Calu3 (cell line): ENCODE results near the gene LMTK2. TPM values are rescaled to one million over a fixed set of nuclear protein-coding genes. Genes with fewer than 3 reads are reported as not detected.

Source experiments
- BruUV-seq: library from RNA; stranded (reverse); fragments of 400-500 nt; replicated peaks from 2 replicates; lab custom pipeline; 2021; lab: Mats Ljungman, UMichigan
- CTCF ChIA-PET: fragments of 300-600 bp; sonication (Branson Sonifier 250); formaldehyde crosslinking; loops from one replicate; lab custom pipeline; 2022; ENCODE audit warnings: antibody characterized with exemption; lab: Charles Lee
- DNase-seq: peaks from one replicate; pipeline ENCODE4 v3.0.0; 2022
- H3K27ac Mint-ChIP-seq: one replicate; pipeline ENCODE4 v1.8.0; 2022; ENCODE audit warnings: mixed read lengths; ENCODE audit not compliant: unreplicated experiment
- H3K27me3 Mint-ChIP-seq: one replicate; pipeline ENCODE4 v1.8.0; 2022; ENCODE audit warnings: mixed read lengths; ENCODE audit not compliant: unreplicated experiment
- H3K36me3 Mint-ChIP-seq: one replicate; pipeline ENCODE4 v1.8.0; 2022; ENCODE audit warnings: mild to moderate bottlenecking, moderate library complexity, mixed read lengths; ENCODE audit not compliant: insufficient read depth, unreplicated experiment
- H3K4me1 Mint-ChIP-seq: one replicate; pipeline ENCODE4 v1.8.0; 2022; ENCODE audit warnings: mild to moderate bottlenecking, low read depth, mixed read lengths; ENCODE audit not compliant: unreplicated experiment
- H3K4me3 Mint-ChIP-seq: one replicate; pipeline ENCODE4 v1.8.0; 2022; ENCODE audit warnings: mild to moderate bottlenecking, low read depth, moderate library complexity, mixed read lengths; ENCODE audit not compliant: unreplicated experiment
- H3K9me3 Mint-ChIP-seq: one replicate; pipeline ENCODE4 v1.8.0; 2022; ENCODE audit warnings: low read depth, mixed read lengths; ENCODE audit not compliant: unreplicated experiment
- intact Hi-C: fragments of 100-400 bp; cut with micrococcal nuclease; formaldehyde crosslinking; loops from one replicate; pipeline ENCODE4 v1.10.0; 2022; ENCODE audit not compliant: unreplicated experiment
- total RNA-seq: library from RNA; stranded (reverse); gene quantifications from 2 replicates; pipeline ENCODE4 v1.2.3, GENCODE V29; 2022
- TF ChIP-seq, protein P1 (sequence below): fragments of 200-600 bp; IDR thresholded peaks from one replicate; pipeline ENCODE4 v1.8.0; 2022; ENCODE audit warnings: antibody characterized with exemption; ENCODE audit not compliant: unreplicated experiment

The LMTK2 gene
- total RNA-seq, 1 experiment from 2014 or later = 29.9 TPM

DNA sequence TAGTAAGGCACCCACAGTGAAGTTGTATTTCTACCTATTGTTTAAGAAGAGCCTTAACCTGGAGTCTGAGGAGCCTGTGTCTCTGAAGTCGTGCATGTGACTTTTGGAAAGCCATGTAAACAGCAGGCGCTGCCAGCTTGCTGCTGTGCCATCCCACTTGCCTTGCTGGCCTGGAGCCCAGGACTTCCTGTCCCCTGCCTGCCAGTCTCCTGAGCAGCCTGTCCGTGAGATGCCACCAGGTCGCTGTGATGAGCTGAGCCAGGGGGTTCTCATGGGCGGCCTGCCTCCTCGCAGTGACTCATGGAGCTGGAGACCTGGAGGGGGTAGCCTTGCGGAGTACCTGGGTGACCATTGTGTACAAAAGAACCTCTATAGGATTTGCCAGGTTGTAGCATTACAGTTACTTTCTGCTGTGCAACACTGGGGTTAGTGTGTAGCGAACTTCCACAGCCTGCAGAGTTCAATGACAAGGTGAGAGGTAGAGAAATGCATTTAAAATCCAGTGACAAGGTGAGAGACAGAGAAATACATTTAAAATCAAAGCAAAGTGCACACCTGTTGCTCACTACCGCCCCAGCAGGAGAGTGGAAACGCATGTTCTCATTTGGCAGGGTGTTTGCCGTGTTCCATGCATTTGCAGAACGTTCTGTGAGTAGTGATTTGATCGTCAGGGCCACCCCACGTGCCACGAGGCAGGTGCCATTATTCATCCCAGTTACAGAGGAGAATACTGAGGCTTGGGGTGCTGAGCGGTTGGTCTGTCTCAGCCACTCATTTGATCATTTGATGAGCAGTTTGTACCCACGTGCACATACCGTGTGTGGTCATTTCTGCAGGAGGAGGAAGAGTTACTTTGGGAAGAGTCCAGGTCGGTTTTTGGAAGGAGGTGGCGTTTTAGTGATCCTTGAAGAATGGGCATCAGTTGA lies 67.9 kb downstream of the LMTK2 start:
- Mint-ChIP-seq H3K9me3 (no peaks in the 10 kb centered on the region), H3K36me3 (no peaks in the 10 kb centered on the region), H3K4me3 (no peak overlapping the region), H3K27me3 (no peaks in the 10 kb centered on the region), H3K27ac (no peak overlapping the region), H3K4me1 (no peaks in the 10 kb centered on the region)
- intact Hi-C loops = no loop called here
- no TSS peak for BruUV-seq
- no peak for DNase-seq
- TF ChIP-seq, protein P1, sequence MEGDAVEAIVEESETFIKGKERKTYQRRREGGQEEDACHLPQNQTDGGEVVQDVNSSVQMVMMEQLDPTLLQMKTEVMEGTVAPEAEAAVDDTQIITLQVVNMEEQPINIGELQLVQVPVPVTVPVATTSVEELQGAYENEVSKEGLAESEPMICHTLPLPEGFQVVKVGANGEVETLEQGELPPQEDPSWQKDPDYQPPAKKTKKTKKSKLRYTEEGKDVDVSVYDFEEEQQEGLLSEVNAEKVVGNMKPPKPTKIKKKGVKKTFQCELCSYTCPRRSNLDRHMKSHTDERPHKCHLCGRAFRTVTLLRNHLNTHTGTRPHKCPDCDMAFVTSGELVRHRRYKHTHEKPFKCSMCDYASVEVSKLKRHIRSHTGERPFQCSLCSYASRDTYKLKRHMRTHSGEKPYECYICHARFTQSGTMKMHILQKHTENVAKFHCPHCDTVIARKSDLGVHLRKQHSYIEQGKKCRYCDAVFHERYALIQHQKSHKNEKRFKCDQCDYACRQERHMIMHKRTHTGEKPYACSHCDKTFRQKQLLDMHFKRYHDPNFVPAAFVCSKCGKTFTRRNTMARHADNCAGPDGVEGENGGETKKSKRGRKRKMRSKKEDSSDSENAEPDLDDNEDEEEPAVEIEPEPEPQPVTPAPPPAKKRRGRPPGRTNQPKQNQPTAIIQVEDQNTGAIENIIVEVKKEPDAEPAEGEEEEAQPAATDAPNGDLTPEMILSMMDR = no peak
- CTCF ChIA-PET = no interaction called here

DNA sequence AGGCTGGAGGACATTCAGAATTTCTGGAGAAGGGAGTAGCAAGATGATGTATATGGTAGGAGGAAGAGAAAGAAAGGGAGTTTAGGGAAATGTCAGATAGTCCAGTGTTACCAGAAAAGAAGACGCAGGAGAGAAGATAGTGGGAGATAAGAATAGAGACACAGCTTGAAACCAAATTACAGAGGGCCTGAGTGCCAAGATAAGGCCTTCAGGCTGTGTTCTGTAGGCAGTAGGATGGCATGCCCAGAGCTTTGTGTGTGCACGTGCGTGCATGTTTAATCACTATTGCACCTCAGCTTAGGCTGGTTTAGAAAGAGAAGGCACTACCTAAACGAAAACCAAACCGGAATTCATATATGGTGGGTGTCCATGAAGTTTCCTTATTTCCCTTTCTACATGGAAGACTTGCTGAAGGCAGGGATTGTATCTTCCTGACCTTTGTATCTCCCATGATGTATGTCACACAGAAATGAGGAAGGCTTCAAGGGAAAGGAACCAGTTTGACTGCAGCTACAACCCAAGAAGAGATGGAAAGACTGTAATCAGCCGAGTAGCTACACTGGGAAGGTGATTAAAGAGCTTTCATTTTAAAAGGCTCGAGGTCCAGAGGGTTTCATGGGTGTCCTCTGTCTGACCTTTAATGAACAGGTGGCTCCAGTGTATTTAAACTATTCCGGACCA lies 68.7 kb downstream of the LMTK2 start:
- H3K27me3 Mint-ChIP-seq = no peaks in the 10 kb centered on the region
- CTCF ChIA-PET = no interaction called here

DNA sequence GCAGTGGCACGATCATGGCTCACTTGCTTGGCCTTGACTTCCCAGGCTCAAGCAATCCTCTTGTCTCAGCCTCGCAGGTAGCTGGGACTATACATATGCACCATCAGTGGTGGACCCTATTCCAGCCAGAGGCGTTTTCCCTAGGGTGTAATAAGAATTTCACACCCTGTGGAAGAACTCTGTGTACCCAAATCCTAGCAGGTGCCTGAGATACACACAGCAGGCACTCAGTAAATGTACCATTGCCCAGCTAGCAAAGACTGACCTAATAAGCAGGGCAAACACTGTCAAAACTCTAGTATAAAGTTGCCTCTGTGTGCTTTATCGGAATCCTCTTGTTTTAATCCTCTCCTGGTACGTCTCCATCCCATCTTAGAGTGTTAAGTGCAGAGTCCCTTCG lies 70.9 kb downstream of the LMTK2 start:
- CTCF ChIA-PET = no interaction called here

More for the DNA sequence above, 68.7 kb downstream of the LMTK2 start:
- Mint-ChIP-seq H3K4me1 (no peaks in the 10 kb centered on the region), H3K27ac (no peak overlapping the region), H3K9me3 (no peaks in the 10 kb centered on the region), H3K36me3 (no peaks in the 10 kb centered on the region), H3K4me3 (no peak overlapping the region)
- TF ChIP-seq, protein P1 = no peak
- intact Hi-C loops = no loop called here
- DNase-seq = no peak
- no TSS peak for BruUV-seq

DNA sequence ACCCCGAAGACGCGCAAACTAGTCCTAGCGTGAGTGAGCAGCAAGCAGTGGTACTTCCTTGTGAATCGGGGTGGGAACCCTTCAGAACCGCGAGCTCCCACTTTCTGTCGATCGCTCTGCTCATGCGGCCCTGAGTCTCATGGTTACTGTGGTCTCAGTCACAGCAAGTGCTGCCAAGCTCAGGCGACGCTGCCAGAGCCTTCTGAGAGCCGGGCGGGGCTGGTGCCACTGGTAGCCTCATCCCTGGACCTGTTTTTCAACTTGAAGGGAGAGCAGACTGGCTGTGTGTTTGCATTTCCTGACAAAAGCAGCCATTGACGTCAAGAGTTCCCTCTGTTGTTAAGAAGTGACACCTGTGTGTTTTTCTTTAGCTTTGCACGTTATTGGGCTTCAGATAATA lies 71.7 kb downstream of the LMTK2 start:
- no peak overlapping the region for H3K27ac Mint-ChIP-seq
- no peaks in the 10 kb centered on the region for H3K4me1 Mint-ChIP-seq
- H3K36me3 Mint-ChIP-seq = peaks cover 4% of the 10 kb centered on the region
- H3K27me3 Mint-ChIP-seq = no peaks in the 10 kb centered on the region
- CTCF ChIA-PET = no interaction called here
- no peak overlapping the region for H3K4me3 Mint-ChIP-seq
- intact Hi-C loops = no loop called here
- TF ChIP-seq, protein P1 = no peak
- H3K9me3 Mint-ChIP-seq = no peaks in the 10 kb centered on the region
- no TSS peak for BruUV-seq
- DNase-seq = no peak

More for the DNA sequence above, 70.9 kb downstream of the LMTK2 start:
- Mint-ChIP-seq H3K4me3 (no peak overlapping the region), H3K4me1 (no peaks in the 10 kb centered on the region), H3K36me3 (peaks cover 4% of the 10 kb centered on the region), H3K27me3 (no peaks in the 10 kb centered on the region), H3K9me3 (no peaks in the 10 kb centered on the region), H3K27ac (no peak overlapping the region)
- no peak for DNase-seq
- TF ChIP-seq, protein P1 = no peak
- intact Hi-C loops = no loop called here
- no TSS peak for BruUV-seq
